ENCODE results near the gene SPG21.

DNA sequence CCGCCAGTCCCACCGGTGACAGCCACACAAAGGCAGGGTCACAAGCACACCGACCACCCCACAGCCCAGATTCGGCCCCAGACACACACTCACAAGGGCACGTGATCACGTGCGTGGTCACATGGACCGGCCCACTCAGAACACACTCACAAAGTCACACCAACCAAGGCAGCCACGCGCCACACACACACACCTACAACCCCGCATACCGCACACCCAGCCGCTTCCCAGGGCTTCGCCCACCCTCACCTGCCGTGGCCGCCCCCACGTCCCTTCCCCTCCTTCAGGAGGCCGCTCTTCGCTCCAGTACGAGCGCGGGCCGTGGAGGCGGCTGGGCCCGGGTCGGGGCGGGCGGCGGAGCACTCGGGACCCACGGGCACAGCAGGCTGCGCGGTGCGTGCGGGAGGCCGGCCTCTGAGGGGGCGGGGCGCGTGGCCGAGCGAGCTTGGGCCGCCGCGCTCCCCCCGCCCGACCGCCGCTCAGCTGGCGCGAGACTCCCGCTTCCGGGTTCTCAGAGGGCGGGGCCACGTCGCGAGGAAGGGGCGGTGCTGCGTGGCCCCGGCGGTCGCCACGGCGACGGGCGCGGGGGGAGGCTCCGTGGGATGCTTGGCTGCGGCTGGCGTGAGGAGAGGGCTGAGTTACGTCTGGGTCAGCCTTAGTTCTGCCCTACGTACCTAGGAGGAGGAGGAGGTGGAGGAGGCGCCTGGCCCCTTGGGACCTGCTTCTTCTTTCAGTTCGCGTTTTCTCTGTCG, at the start of gene SPG21:
- TF ChIP-seq, protein P1, sequence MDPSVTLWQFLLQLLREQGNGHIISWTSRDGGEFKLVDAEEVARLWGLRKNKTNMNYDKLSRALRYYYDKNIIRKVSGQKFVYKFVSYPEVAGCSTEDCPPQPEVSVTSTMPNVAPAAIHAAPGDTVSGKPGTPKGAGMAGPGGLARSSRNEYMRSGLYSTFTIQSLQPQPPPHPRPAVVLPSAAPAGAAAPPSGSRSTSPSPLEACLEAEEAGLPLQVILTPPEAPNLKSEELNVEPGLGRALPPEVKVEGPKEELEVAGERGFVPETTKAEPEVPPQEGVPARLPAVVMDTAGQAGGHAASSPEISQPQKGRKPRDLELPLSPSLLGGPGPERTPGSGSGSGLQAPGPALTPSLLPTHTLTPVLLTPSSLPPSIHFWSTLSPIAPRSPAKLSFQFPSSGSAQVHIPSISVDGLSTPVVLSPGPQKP (IDR thresholded peaks at IDR 0.05; ENCODE audit: borderline replicate concordance, low read depth, low read length): no peak
- TF ChIP-seq MAZ (IDR thresholded peaks at IDR 0.05; ENCODE audit: borderline replicate concordance, low read depth, low read length): peak; percentile 97
- TF ChIP-seq, protein P2, sequence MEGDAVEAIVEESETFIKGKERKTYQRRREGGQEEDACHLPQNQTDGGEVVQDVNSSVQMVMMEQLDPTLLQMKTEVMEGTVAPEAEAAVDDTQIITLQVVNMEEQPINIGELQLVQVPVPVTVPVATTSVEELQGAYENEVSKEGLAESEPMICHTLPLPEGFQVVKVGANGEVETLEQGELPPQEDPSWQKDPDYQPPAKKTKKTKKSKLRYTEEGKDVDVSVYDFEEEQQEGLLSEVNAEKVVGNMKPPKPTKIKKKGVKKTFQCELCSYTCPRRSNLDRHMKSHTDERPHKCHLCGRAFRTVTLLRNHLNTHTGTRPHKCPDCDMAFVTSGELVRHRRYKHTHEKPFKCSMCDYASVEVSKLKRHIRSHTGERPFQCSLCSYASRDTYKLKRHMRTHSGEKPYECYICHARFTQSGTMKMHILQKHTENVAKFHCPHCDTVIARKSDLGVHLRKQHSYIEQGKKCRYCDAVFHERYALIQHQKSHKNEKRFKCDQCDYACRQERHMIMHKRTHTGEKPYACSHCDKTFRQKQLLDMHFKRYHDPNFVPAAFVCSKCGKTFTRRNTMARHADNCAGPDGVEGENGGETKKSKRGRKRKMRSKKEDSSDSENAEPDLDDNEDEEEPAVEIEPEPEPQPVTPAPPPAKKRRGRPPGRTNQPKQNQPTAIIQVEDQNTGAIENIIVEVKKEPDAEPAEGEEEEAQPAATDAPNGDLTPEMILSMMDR (conservative IDR thresholded peaks at IDR 0.05; ENCODE audit: low read depth, low read length): no peak
- TF ChIP-seq FOS (IDR thresholded peaks at IDR 0.05; ENCODE audit: low read depth, low read length): peak; percentile 47; the same call in 1 of the 2 replicates
- peak; percentile 90 for TF ChIP-seq POLR2A (IDR thresholded peaks at IDR 0.05; ENCODE audit: low read depth, low read length)
- TF ChIP-seq, protein P3, sequence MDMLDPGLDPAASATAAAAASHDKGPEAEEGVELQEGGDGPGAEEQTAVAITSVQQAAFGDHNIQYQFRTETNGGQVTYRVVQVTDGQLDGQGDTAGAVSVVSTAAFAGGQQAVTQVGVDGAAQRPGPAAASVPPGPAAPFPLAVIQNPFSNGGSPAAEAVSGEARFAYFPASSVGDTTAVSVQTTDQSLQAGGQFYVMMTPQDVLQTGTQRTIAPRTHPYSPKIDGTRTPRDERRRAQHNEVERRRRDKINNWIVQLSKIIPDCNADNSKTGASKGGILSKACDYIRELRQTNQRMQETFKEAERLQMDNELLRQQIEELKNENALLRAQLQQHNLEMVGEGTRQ (IDR thresholded peaks at IDR 0.05; ENCODE audit: low read depth, low read length): peak; percentile 99
- TF ChIP-seq RAD21 (IDR thresholded peaks at IDR 0.05; ENCODE audit: low read length): peak; percentile 5; the same call in 1 of the 2 replicates
- no peak for TF ChIP-seq SMC3 (IDR thresholded peaks at IDR 0.05; ENCODE audit: low read depth, low read length)
- TF ChIP-seq RFX5 (IDR thresholded peaks at IDR 0.05; ENCODE audit: low read depth, low read length): no peak
- TF ChIP-seq CHD1 (IDR thresholded peaks at IDR 0.05; ENCODE audit: low read depth, low read length): peak; percentile 63; the same call in 1 of the 2 replicates
- no peak for TF ChIP-seq NFE2L2 (IDR thresholded peaks at IDR 0.05; ENCODE audit: low read depth, low read length)
